Cardiac muscle cell (in vitro differentiated cells and primary cell): ENCODE results near the gene CACNG4. TPM values are rescaled to one million over a fixed set of nuclear protein-coding genes. Genes with fewer than 3 reads are reported as not detected.

Source experiments
- DNase-seq, 2 donors: peaks; one replicate each; pipeline versions ENCODE4 v3.0.0 to v3.0.0-alpha.2; 2010 to 2017; ENCODE audit warnings: low read depth in 1 of 2, low spot score in 1 of 2
- H3K27ac ChIP-seq: fragments of 200-600 bp; sonication (generic); 2 replicates; pipeline ENCODE4 v1.5.1; 2016
- H3K27me3 ChIP-seq: fragments of 200-600 bp; sonication (generic); 2 replicates; pipeline ENCODE4 v1.6.0; 2016; ENCODE audit warnings: control low read depth
- H3K36me3 ChIP-seq: fragments of 200-600 bp; sonication (generic); 2 replicates; pipeline ENCODE4 v1.5.1; 2016; ENCODE audit warnings: control low read depth
- H3K4me1 ChIP-seq: fragments of 200-600 bp; sonication (generic); 2 replicates; pipeline ENCODE4 v1.8.1; 2017; ENCODE audit warnings: low read depth, mild to moderate bottlenecking, mixed run types
- H3K4me3 ChIP-seq: fragments of 200-600 bp; sonication (generic); 2 replicates; pipeline ENCODE4 v1.5.1; 2016; ENCODE audit warnings: mild to moderate bottlenecking
- H3K9me3 ChIP-seq: fragments of 200-600 bp; sonication (generic); 2 replicates; pipeline ENCODE4 v1.5.1; 2017; ENCODE audit warnings: low read depth, mild to moderate bottlenecking, control low read depth
- CTCF ChIP-seq: IDR thresholded peaks from 2 replicates; pipeline ENCODE4 v1.5.1; 2012; ENCODE audit warnings: low read depth, mild to moderate bottlenecking, low read length
- polyA plus RNA-seq: library from polyadenylated mRNA; unstranded; fragments of >200 nt; fragmentation: Nextera tagmentation; extraction: Ambion mirVana; gene quantifications from 2 replicates; pipeline ENCODE4 v1.2.1, GENCODE V29; 2016
- total RNA-seq: library from RNA; depleted of rRNA; stranded (reverse); fragments of >200 nt; gene quantifications from 2 replicates; pipeline ENCODE4 v1.2.3, GENCODE V29; 2016

The CACNG4 gene
- total and polyA plus RNA-seq, 2 experiments from 2014 or later = 1.2 TPM

DNA sequence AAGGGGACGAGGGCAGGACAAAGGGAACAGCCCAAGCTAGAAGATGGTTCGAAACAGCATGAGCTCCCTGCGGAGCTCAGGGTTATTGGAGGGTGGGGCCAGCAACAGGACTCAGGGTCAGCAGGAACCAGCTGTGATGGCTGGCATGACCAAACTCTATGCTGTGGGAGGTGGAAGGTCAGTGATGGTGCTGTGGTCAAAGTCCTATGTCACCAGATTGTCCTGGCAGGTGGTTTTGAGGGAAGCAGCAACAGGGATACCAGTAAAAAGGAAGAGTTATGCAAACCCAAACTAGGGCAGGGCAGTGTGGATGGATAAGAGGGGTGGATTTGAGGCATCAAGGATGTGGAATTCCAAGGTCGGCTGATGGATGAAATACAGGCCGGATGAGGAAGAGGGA is 32.4 kb downstream of the CACNG4 start:
- no peak for DNase-seq
- Histone ChIP-seq H3K4me3 (no peak overlapping the region), H3K27me3 (no peaks in the 10 kb centered on the region), H3K36me3 (no peaks in the 10 kb centered on the region), H3K4me1 (no peaks in the 10 kb centered on the region), H3K9me3 (no peaks in the 10 kb centered on the region), H3K27ac (no peak overlapping the region)
- TF ChIP-seq CTCF = no peak

DNA sequence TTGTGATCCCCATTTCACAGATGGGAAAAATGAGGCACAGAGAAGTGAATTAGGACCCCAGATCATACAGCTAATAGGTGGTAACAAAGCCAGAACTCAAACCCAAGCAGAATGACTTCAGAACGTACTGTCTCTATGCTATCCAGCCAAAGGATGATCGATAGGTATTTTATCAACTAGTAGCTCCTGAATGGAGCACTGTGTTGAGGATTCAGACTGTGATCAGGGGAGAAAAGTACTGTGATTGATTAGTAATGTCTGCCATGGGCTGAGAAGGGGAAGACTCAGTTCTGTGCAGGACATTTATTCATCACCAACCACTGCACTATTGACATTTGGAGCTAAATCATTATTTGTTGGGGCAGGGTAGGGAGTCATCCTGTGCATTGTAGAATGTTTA is 38.7 kb downstream of the CACNG4 start:
- Histone ChIP-seq H3K9me3 (no peaks in the 10 kb centered on the region), H3K4me3 (no peak overlapping the region), H3K4me1 (no peaks in the 10 kb centered on the region), H3K27me3 (no peaks in the 10 kb centered on the region), H3K36me3 (no peaks in the 10 kb centered on the region), H3K27ac (no peak overlapping the region)
- no peak for TF ChIP-seq CTCF
- no peak for DNase-seq

GRCh38 chr17:67004181-67004580 is 39.7 kb downstream of the CACNG4 start:
- no peak overlapping the region for H3K4me3 ChIP-seq

DNA sequence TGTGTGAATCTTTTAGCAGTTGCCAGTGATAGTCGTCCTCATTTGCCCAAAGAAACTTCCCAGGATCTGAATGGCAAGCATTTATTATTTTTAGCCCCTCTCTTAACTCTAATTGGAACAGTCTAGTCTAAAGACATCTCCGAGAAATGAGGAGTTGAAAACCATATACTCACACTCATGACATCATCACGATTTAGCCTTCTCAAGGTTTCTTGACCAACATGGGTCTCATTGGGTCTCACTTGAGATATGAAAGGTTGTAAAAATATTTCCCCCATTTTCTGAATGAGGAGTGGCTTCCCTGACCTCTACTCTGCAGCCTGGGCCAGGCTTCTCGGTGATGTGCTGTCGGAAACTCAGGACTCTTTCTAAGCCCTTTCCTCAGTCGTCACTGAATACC is 42.8 kb downstream of the CACNG4 start:
- Histone ChIP-seq H3K27ac (no peak overlapping the region), H3K4me3 (no peak overlapping the region), H3K27me3 (no peaks in the 10 kb centered on the region), H3K36me3 (no peaks in the 10 kb centered on the region), H3K9me3 (no peaks in the 10 kb centered on the region), H3K4me1 (no peaks in the 10 kb centered on the region)
- no peak for DNase-seq
- no peak for TF ChIP-seq CTCF

More at GRCh38 chr17:67004181-67004580, 39.7 kb downstream of the CACNG4 start:
- Histone ChIP-seq H3K4me1 (no peaks in the 10 kb centered on the region), H3K9me3 (no peaks in the 10 kb centered on the region), H3K36me3 (no peaks in the 10 kb centered on the region), H3K27me3 (no peaks in the 10 kb centered on the region), H3K27ac (no peak overlapping the region)
- no peak for DNase-seq
- no peak for TF ChIP-seq CTCF

DNA sequence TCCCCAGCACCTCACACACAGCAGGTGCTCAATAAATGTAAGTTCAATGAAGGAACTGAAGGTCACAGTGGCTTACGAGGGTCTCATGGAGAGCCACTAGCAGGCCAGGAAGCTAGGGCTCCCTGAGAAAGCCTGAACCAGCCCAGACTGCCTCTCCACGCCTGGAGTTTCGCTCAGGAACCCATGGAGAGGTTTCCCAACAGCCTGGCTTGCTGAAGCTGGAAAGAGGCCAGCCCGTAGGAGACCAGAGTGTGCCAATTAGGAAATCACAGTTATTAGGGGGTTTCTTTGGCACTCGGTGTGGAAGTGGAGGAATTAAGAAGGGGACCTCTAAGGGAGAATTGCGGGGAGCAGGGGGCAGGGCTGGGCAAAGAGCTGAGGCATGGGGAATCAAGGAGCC is 43.6 kb downstream of the CACNG4 start:
- no peak for TF ChIP-seq CTCF
- Histone ChIP-seq H3K27ac (no peak overlapping the region), H3K36me3 (no peaks in the 10 kb centered on the region), H3K4me3 (no peak overlapping the region), H3K9me3 (no peaks in the 10 kb centered on the region), H3K27me3 (no peaks in the 10 kb centered on the region), H3K4me1 (no peaks in the 10 kb centered on the region)
- peak in 1 of 2 donors; percentile 28 for DNase-seq
